K562 (cell line): ENCODE results near the gene GP1BB. TPM values are rescaled to one million over a fixed set of nuclear protein-coding genes. Genes with fewer than 3 reads are reported as not detected.

ENCODE experiments used
- BDP1 ChIP-seq: IDR thresholded peaks from 3 replicates; pipeline ENCODE4 v1.6.1; 2011; ENCODE audit not compliant: insufficient read length, insufficient read depth
- DDX20 ChIP-seq: fragments of 450-650 bp; IDR thresholded peaks from 2 replicates; pipeline ENCODE4 v1.6.1; 2016; ENCODE audit warnings: missing genetic modification characterization, low read depth, mild to moderate bottlenecking, missing compliant biosample characterization, moderate library complexity
- FOXJ3 ChIP-seq: sonication (generic); formaldehyde crosslinking; IDR thresholded peaks from 2 replicates; pipeline ENCODE4 v1.4.0; 2020; ENCODE audit warnings: mild to moderate bottlenecking, missing genetic modification reagents
- GATA2 ChIP-seq: sonication (generic); formaldehyde crosslinking; IDR thresholded peaks from 2 replicates; pipeline ENCODE4 v1.4.0; 2020; ENCODE audit warnings: mild to moderate bottlenecking, missing genetic modification reagents
- GTF2B ChIP-seq: IDR thresholded peaks from 2 replicates; pipeline ENCODE4 v1.6.1; 2011; ENCODE audit not compliant: insufficient read length; ENCODE audit errors: extremely low read depth
- HDGF ChIP-seq: fragments of 450-650 bp; IDR thresholded peaks from 2 replicates; pipeline ENCODE4 v1.6.1; 2016
- KLF1 ChIP-seq: fragments of 450-650 bp; IDR thresholded peaks from 2 replicates; pipeline ENCODE4 v1.6.1; 2016; ENCODE audit warnings: missing genetic modification characterization, missing compliant biosample characterization
- LCOR ChIP-seq: sonication (generic); formaldehyde crosslinking; IDR thresholded peaks from 2 replicates; pipeline ENCODE4 v1.8.0; 2022; ENCODE audit warnings: mild to moderate bottlenecking, missing genetic modification reagents
- MAFK ChIP-seq: IDR thresholded peaks from 2 replicates; pipeline ENCODE4 v1.6.1; 2011; ENCODE audit warnings: low read length, improper control_type of control experiment
- NCOA1 ChIP-seq: fragments of 450-650 bp; IDR thresholded peaks from 2 replicates; pipeline ENCODE4 v1.6.1; 2016; ENCODE audit warnings: low read depth
- RBM14 ChIP-seq: fragments of 200-400 bp; formaldehyde crosslinking; IDR thresholded peaks from 2 replicates; pipeline ENCODE4 v1.6.1; 2018; ENCODE audit warnings: low read depth, mild to moderate bottlenecking, low read length, moderate library complexity, borderline replicate concordance; ENCODE audit not compliant: insufficient read depth
- STAT6 ChIP-seq: sonication (generic); formaldehyde crosslinking; IDR thresholded peaks from 2 replicates; pipeline ENCODE4 v1.8.1; 2023; ENCODE audit warnings: mild to moderate bottlenecking, missing genetic modification reagents
- TAF7 ChIP-seq: fragments of 450-650 bp; IDR thresholded peaks from 2 replicates; pipeline ENCODE4 v1.6.1; 2016; ENCODE audit warnings: missing genetic modification characterization, missing compliant biosample characterization
- TCF3 ChIP-seq: sonication (generic); formaldehyde crosslinking; IDR thresholded peaks from 2 replicates; pipeline ENCODE4 v1.4.0; 2020; ENCODE audit warnings: mild to moderate bottlenecking, missing genetic modification reagents
- YBX1 ChIP-seq: fragments of 450-650 bp; IDR thresholded peaks from 2 replicates; pipeline ENCODE4 v1.7.1; 2016; ENCODE audit warnings: mild to moderate bottlenecking
- ZNF232 ChIP-seq: sonication (generic); formaldehyde crosslinking; IDR thresholded peaks from 2 replicates; pipeline ENCODE4 v1.8.0; 2022; ENCODE audit warnings: mild to moderate bottlenecking, missing genetic modification reagents
- ZNF318 ChIP-seq, 2 experiments: fragments of 450-650 bp; IDR thresholded peaks; 2 replicates each; pipeline ENCODE4 v1.6.1; 2016; ENCODE audit warnings: mild to moderate bottlenecking in 2 of 2, borderline replicate concordance in 1 of 2, low read depth in 1 of 2, moderate library complexity in 1 of 2
- ZNF764 ChIP-seq: fragments of 250-450 bp; sonication (Bioruptor Pico); IDR thresholded peaks from 2 replicates; pipeline ENCODE4 v1.4.0; 2020; ENCODE audit warnings: low read depth, mild to moderate bottlenecking, moderate library complexity
- polyA plus RNA-seq, 8 experiments: library from polyadenylated mRNA; depleted of rRNA in 4 of 8; stranded (reverse) in 5 of 8; unstranded in 3 of 8; fragments of >200 nt; fragmentation: Nextera tagmentation in 2 of 8; fragmentation: Illumina TruSeq in 1 of 8; extraction: Ambion mirVana in 2 of 8; extraction: Trizol in 1 of 8; gene quantifications; 2 replicates each; pipeline versions ENCODE4 v1.2.1 to v1.2.3, GENCODE V29; 2011 to 2014; ENCODE audit warnings: inconsistent platforms in 1 of 8, missing spikeins in 1 of 8
- total RNA-seq, 7 experiments: library from RNA; depleted of rRNA in 6 of 7; stranded (reverse); fragments of >200 nt in 6 of 7; fragmentation: Illumina TruSeq in 2 of 7; extraction: Trizol in 2 of 7; gene quantifications; 2 replicates each; pipeline versions ENCODE4 v1.2.1 to v1.2.3, GENCODE V29; 2011 to 2021; ENCODE audit warnings: low replicate concordance in 1 of 7

GP1BB gene
- total and polyA plus RNA-seq, 9 of the 15 experiments (the other 6 are each of a cell fraction or from before 2014, with no cell fraction given), result 0.69 to 162 (median 2.8) TPM

- peak; percentile 98 for TF ChIP-seq KLF1 (tag)
- TF ChIP-seq DDX20, result no peak
- TF ChIP-seq ZNF232 (CRISPR knock-in tag), result no peak
- no peak for TF ChIP-seq TCF3 (CRISPR knock-in tag)
- no peak for TF ChIP-seq YBX1
- no peak for TF ChIP-seq NCOA1
- TF ChIP-seq GATA2 (CRISPR knock-in tag), result no peak
- TF ChIP-seq TAF7 (tag), result no peak
- no peak for TF ChIP-seq LCOR
- TF ChIP-seq MAFK, result no peak; the same call in 1 of the 2 replicates
- no peak for TF ChIP-seq HDGF
- no peak for TF ChIP-seq BDP1
- TF ChIP-seq ZNF318 (IDR thresholded peaks at IDR 0.05; ENCODE audit: borderline replicate concordance in 1 of 2, low read depth in 1 of 2), result no peak
- TF ChIP-seq ZNF764 (CRISPR knock-in tag), result no peak
- TF ChIP-seq GTF2B, result no peak
- peak; percentile 99; the same call in 1 of the 2 replicates for TF ChIP-seq STAT6 (CRISPR knock-in tag)
- TF ChIP-seq RBM14, result no peak
- no peak for TF ChIP-seq FOXJ3
Observed at GRCh38 chr22:19717691-19718455, 5.5 kb upstream of the GP1BB start (continued).
